Spinal cord (tissue), 10 donors: ENCODE data around the gene OR5K4. TPM values are rescaled to one million over a fixed set of nuclear protein-coding genes. Genes with fewer than 3 reads are reported as not detected.

Experiments used
- DNase-seq, 6 donors: peaks; one replicate each; pipeline versions ENCODE4 v3.0.0 to v3.0.0-alpha.2; 2013 to 2015; ENCODE audit warnings: low spot score in 6 of 6, low read depth in 4 of 6
- H3K27ac ChIP-seq: one replicate; pipeline ENCODE4 v1.5.1; 2013; ENCODE audit warnings: low read depth, low read length, control low read depth
- H3K27me3 ChIP-seq: one replicate; pipeline ENCODE4 v1.6.1; 2013; ENCODE audit warnings: low read length; ENCODE audit not compliant: control insufficient read depth, insufficient read depth
- H3K36me3 ChIP-seq: one replicate; pipeline ENCODE4 v1.6.1; 2013; ENCODE audit warnings: low read length; ENCODE audit not compliant: control insufficient read depth, insufficient read depth
- H3K4me1 ChIP-seq: one replicate; pipeline ENCODE4 v1.6.1; 2013; ENCODE audit warnings: low read length; ENCODE audit not compliant: control insufficient read depth, insufficient read depth
- H3K4me3 ChIP-seq: one replicate; pipeline ENCODE4 v1.5.1; 2013; ENCODE audit warnings: low read depth, low read length, control low read depth
- H3K9me3 ChIP-seq: one replicate; pipeline ENCODE4 v1.6.1; 2013; ENCODE audit warnings: low read length; ENCODE audit not compliant: control insufficient read depth, insufficient read depth
- WGBS: methylation state at CpG from one replicate; pipeline ENCODE4 v1.1.5; 2013; ENCODE audit warnings: missing lambda C conversion rate; ENCODE audit not compliant: insufficient coverage; 5-methylcytosine and 5-hydroxymethylcytosine counted together
- polyA plus RNA-seq, 2 donors: library from polyadenylated mRNA; unstranded; fragments of 120-200 nt; gene quantifications; one replicate each; pipeline ENCODE4 v1.2.1, GENCODE V29; 2013; ENCODE audit not compliant: insufficient read length in 2 of 2
- total RNA-seq, 2 donors: library from RNA; depleted of rRNA in 1 of 2; stranded (reverse); fragments of 120-200 nt in 1 of 2; fragments of >200 nt in 1 of 2; gene quantifications; one replicate each; pipeline versions ENCODE4 v1.2.3 to v1.2.4, GENCODE V29; 2013 to 2014
- donor health status: healthy.

The OR5K4 gene
- total and polyA plus RNA-seq, 4 donors, result not detected

- peaks cover 4% of the 10 kb centered on the region for H3K4me1 ChIP-seq
- no peaks in the 10 kb centered on the region for H3K27me3 ChIP-seq
- no peaks in the 10 kb centered on the region for H3K9me3 ChIP-seq
- no peaks in the 10 kb centered on the region for H3K36me3 ChIP-seq
- DNase-seq, result no peak
- 88% methylated on average over 1 of the region's 1 CpG for WGBS
- H3K4me3 ChIP-seq, result no peak overlapping the region
- no peak overlapping the region for H3K27ac ChIP-seq
Measured at GRCh38 chr3:98331329-98331728, 22.3 kb upstream of the OR5K4 start.

- no peak overlapping the region for H3K4me3 ChIP-seq
- no peaks in the 10 kb centered on the region for H3K9me3 ChIP-seq
- peaks cover 3% of the 10 kb centered on the region for H3K4me1 ChIP-seq
- 0% methylated on average over 1 of the region's 3 CpGs for WGBS
- H3K27ac ChIP-seq, result no peak overlapping the region
- peak in 1 of 6 donors; percentile 9 for DNase-seq
- no peaks in the 10 kb centered on the region for H3K27me3 ChIP-seq
- no peaks in the 10 kb centered on the region for H3K36me3 ChIP-seq
Measured at GRCh38 chr3:98333989-98334606, 19.6 kb upstream of the OR5K4 start.

GRCh38 chr3:98339031-98339430 lies 14.6 kb upstream of the OR5K4 start:
- no peaks in the 10 kb centered on the region for H3K27me3 ChIP-seq
- H3K36me3 ChIP-seq, result no peaks in the 10 kb centered on the region
- no peak overlapping the region for H3K4me3 ChIP-seq
- H3K9me3 ChIP-seq, result no peaks in the 10 kb centered on the region
- no peak overlapping the region for H3K27ac ChIP-seq
- no peaks in the 10 kb centered on the region for H3K4me1 ChIP-seq
- WGBS, result no CpG with 5 or more reads among the region's 1 CpG
- DNase-seq, result no peak

DNA sequence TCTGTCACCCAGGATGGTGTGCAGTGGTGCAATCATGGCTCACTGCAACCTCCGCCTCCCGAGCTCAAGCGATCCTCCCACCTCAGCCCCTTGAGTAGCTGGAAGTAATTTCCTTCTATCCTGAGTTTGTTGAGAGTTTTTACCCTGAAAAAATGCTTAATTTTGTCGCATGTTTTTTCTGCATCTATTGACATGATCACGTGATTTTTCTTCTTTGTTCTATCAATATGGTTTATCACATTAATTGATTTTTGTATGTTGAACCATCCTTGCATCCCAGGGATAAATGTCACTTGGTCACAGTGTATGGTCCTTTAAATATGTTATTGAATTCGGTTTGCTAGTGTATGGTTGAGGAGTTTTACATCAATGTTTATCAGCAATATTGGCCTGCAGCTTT lies 11.9 kb upstream of the OR5K4 start:
- Histone ChIP-seq H3K27me3 (no peaks in the 10 kb centered on the region), H3K4me1 (no peaks in the 10 kb centered on the region), H3K9me3 (no peaks in the 10 kb centered on the region), H3K36me3 (no peaks in the 10 kb centered on the region), H3K27ac (no peak overlapping the region), H3K4me3 (no peak overlapping the region)
- WGBS, result 100% methylated on average over 1 of the region's 6 CpGs
- DNase-seq, result no peak

DNA sequence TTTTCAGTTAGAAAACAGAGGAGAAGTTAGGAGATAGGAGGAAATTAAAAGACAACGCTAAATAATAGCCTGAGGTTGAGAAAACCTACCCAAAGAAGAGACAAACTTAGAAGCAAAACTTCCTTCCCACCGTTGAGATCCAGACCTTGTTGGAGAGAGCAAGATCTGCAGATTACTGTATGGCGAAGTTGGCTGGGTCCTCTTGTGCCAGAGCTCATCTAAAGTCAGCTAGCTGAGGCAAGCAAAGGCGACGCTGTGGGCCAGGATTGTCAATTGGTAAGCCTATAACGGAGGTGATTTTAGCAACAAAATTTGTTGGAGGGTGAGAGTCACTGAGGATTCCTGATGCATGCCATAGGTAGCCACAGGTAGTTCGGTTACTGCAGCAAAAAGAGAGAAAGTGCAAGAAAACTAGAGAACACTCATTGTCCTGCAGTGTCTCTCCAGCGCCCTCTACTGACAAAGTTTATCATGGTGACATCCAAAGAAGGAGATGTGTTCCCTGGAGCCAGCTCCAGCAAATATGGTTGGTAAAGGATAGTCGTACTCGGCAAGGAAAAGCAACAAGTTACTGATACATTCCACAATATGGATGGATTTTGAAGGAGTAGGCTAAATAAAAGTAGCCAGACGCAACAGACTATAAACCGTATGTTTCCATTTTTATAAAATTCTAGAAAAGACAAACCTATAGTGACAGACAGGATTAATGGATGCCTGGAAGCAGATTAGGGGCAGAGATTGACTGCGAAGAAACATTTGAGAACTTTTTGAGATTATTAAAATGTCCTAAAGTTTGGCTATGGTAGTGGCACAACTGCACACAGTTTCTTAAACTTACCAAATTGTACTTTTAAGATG lies 9.8 kb upstream of the OR5K4 start:
- WGBS, result 84% methylated on average over 6 of the region's 13 CpGs
- Histone ChIP-seq H3K9me3 (no peaks in the 10 kb centered on the region), H3K36me3 (no peaks in the 10 kb centered on the region), H3K4me1 (no peaks in the 10 kb centered on the region), H3K4me3 (no peak overlapping the region), H3K27ac (no peak overlapping the region), H3K27me3 (no peaks in the 10 kb centered on the region)
- peak in 2 of 6 donors; percentile 3 to 15 for DNase-seq

DNA sequence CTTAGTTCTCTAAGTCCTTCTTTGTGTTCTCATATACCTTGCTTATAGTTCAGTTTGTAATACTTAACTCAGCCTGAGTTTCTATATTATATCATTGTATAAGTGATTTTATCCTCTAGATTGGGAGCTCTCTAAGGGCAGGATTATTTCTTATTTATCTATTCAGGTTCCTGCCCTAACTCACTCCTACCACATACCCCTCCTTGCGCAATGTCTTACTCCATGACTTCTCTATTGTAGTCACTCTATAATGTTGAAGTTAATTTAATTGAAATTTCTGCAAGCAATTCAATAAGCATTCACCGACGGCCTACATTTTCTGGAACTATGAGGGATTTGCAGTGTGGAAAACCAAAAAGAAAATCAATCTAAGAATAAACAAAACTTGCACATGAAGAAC lies 3.6 kb upstream of the OR5K4 start:
- no peak for DNase-seq
- Histone ChIP-seq H3K4me1 (no peaks in the 10 kb centered on the region), H3K27ac (no peak overlapping the region), H3K27me3 (no peaks in the 10 kb centered on the region), H3K9me3 (no peaks in the 10 kb centered on the region), H3K4me3 (no peak overlapping the region), H3K36me3 (no peaks in the 10 kb centered on the region)
- no CpG with 5 or more reads among the region's 3 CpGs for WGBS

GRCh38 chr3:98359250-98359649 lies 5.6 kb downstream of the OR5K4 start:
- H3K4me1 ChIP-seq, result no peaks in the 10 kb centered on the region
- H3K4me3 ChIP-seq, result no peak overlapping the region
- DNase-seq, result no peak
- H3K27ac ChIP-seq, result no peak overlapping the region
- peaks cover 6% of the 10 kb centered on the region for H3K9me3 ChIP-seq
- no peaks in the 10 kb centered on the region for H3K27me3 ChIP-seq
- H3K36me3 ChIP-seq, result no peaks in the 10 kb centered on the region

- Histone ChIP-seq H3K9me3 (peaks cover 6% of the 10 kb centered on the region), H3K36me3 (no peaks in the 10 kb centered on the region), H3K27ac (no peak overlapping the region), H3K27me3 (no peaks in the 10 kb centered on the region), H3K4me3 (no peak overlapping the region), H3K4me1 (no peaks in the 10 kb centered on the region)
- DNase-seq, result no peak
- 77% methylated on average over 1 of the region's 1 CpG for WGBS
Measured at GRCh38 chr3:98359993-98360675, 6.5 kb downstream of the OR5K4 start.

- 92% methylated on average over 2 of the region's 3 CpGs for WGBS
Measured at GRCh38 chr3:98360681-98361080, 7.0 kb downstream of the OR5K4 start.

More at GRCh38 chr3:98360681-98361080, 7.0 kb downstream of the OR5K4 start:
- Histone ChIP-seq H3K9me3 (peaks cover 6% of the 10 kb centered on the region), H3K4me3 (no peak overlapping the region), H3K27ac (no peak overlapping the region), H3K4me1 (no peaks in the 10 kb centered on the region), H3K36me3 (no peaks in the 10 kb centered on the region), H3K27me3 (no peaks in the 10 kb centered on the region)
- DNase-seq, result no peak
